ENCODE results near the gene CEP57.

Gene CEP57

GRCh38 chr11:95767498-95767897 is 22.8 kb upstream of the CEP57 start:
- TF ChIP-seq, protein P1, sequence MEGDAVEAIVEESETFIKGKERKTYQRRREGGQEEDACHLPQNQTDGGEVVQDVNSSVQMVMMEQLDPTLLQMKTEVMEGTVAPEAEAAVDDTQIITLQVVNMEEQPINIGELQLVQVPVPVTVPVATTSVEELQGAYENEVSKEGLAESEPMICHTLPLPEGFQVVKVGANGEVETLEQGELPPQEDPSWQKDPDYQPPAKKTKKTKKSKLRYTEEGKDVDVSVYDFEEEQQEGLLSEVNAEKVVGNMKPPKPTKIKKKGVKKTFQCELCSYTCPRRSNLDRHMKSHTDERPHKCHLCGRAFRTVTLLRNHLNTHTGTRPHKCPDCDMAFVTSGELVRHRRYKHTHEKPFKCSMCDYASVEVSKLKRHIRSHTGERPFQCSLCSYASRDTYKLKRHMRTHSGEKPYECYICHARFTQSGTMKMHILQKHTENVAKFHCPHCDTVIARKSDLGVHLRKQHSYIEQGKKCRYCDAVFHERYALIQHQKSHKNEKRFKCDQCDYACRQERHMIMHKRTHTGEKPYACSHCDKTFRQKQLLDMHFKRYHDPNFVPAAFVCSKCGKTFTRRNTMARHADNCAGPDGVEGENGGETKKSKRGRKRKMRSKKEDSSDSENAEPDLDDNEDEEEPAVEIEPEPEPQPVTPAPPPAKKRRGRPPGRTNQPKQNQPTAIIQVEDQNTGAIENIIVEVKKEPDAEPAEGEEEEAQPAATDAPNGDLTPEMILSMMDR (conservative IDR thresholded peaks at IDR 0.05) = no peak
- no peak overlapping the region for H3K27ac ChIP-seq

- no peak overlapping the region for H3K27ac ChIP-seq
Observed at GRCh38 chr11:95768521-95768920, 21.8 kb upstream of the CEP57 start.

GRCh38 chr11:95776859-95777258 is 13.4 kb upstream of the CEP57 start:
- TF ChIP-seq, protein P1 (conservative IDR thresholded peaks at IDR 0.05) = no peak
- no peak overlapping the region for H3K27ac ChIP-seq

More at GRCh38 chr11:95768521-95768920, 21.8 kb upstream of the CEP57 start:
- TF ChIP-seq, protein P1 (conservative IDR thresholded peaks at IDR 0.05) = no peak

GRCh38 chr11:95778699-95779098 is 11.6 kb upstream of the CEP57 start:
- H3K27ac ChIP-seq = no peak overlapping the region
- TF ChIP-seq, protein P1 (conservative IDR thresholded peaks at IDR 0.05) = no peak

GRCh38 chr11:95780544-95780943 is 9.8 kb upstream of the CEP57 start:
- H3K27ac ChIP-seq = no peak overlapping the region
- TF ChIP-seq, protein P1 (conservative IDR thresholded peaks at IDR 0.05) = no peak

DNA sequence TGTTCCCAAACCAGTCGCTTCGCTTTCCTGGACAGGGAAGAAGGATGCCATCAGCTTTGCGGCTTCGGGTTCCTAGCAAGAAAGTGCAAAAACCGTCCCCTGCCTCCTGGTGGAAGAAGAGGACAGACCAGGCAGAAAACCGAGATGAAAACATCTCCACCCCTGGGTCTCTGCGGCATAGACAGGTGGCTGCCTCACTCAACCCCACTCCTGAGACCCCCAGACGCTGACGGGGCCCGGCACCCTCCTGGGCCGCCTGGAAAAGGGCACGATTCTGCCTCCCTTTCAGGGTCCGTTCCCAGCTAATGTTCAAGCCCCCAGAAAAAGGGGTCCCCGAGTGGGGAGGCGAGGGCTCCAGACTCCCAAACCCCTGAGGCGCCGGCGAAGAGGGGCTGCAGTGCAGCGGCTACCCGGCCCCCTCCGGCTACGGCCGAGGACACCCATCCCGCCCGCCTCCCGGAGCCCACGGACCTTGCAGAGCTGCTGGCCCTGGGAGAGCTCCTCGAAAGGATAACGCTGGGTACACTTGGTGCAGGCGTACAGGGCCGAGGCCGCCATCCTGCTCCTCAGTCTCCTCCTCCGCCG is 1.3 kb upstream of the CEP57 start:
- TF ChIP-seq, protein P1 (conservative IDR thresholded peaks at IDR 0.05) = peak; percentile 70
- peak overlapping the region; percentile 96 for H3K27ac ChIP-seq

DNA sequence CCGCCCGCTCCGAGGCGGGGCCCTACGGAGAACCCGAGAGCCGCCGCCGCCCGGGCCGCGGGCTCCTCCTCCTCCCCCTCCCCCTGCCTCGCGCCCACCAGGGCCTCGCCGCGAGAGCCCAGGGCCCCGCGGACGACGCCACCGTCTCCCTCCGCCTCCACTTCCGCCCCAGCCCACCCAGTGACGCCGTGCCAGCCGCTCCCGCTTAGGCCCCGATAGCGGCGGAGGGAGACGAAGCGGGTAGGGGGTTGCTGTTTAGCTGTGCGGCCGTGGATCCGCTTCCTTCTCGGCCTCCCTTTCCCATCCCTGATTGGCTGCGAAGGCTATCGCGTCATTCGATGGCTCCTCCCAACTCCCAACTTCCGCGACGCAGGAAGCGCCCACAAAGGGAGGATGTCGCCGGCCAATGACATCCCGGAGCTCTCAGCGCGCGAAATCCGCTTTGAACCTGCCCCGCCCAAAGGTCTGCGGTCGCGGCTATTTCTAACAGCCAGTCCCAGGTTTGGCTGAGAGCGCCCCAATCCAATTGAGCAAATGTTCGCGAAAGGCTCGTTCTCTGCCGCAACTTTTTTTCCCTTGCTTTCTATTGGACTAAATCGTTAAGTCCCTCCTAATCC is 684 bp upstream of the CEP57 start, which contains the start of gene FAM76B:
Gene FAM76B, minus strand, starts transcription at position 277 of the 617 bp plus-strand sequence. CDS start 304 bp downstream, outside the sequence.
- peak within 1 kb of the TSS; percentile 96 for H3K27ac ChIP-seq
- TF ChIP-seq, protein P1 (conservative IDR thresholded peaks at IDR 0.05) = no peak

All from VCaP (cell line).